ENCODE data around the gene PLEKHA8.

DNA sequence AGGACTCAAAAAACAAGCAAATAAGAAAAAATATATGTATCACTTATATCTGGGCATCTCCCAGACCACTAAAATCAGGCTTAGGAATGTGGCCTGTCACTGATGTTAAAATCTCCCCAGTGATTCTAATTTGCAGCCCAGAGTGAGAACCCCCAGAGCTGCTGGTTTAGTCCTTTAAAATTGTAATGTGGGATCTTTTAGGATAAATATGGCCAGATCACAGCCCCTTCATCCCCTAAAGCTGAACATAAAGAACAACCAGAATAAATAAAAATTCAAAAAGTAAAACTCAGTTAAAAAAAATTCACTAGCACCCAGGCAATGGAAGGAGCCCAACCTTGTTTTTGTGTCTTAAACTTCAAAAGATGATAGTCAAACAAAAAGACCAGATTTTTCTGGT, 60.1 kb downstream of the PLEKHA8 start:
- TF ChIP-seq, protein P1, sequence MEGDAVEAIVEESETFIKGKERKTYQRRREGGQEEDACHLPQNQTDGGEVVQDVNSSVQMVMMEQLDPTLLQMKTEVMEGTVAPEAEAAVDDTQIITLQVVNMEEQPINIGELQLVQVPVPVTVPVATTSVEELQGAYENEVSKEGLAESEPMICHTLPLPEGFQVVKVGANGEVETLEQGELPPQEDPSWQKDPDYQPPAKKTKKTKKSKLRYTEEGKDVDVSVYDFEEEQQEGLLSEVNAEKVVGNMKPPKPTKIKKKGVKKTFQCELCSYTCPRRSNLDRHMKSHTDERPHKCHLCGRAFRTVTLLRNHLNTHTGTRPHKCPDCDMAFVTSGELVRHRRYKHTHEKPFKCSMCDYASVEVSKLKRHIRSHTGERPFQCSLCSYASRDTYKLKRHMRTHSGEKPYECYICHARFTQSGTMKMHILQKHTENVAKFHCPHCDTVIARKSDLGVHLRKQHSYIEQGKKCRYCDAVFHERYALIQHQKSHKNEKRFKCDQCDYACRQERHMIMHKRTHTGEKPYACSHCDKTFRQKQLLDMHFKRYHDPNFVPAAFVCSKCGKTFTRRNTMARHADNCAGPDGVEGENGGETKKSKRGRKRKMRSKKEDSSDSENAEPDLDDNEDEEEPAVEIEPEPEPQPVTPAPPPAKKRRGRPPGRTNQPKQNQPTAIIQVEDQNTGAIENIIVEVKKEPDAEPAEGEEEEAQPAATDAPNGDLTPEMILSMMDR (IDR thresholded peaks at IDR 0.05 in 8 of 11, conservative IDR thresholded peaks at IDR 0.05 in 3 of 11): no peak
- no peak for TF ChIP-seq POLR2A (IDR thresholded peaks at IDR 0.05)
